Stimulated activated CD4-positive, alpha-beta T cell treated with anti-CD3 and anti-CD28 coated beads, Interleukin-4, amount 100 ng/mL, for 1 hour (primary cell): ENCODE measurements around the gene ATG4D.
A peak's percentile ranks its signal among the peaks of the same experiment; 100 is the strongest.

Experiments used
- DNase-seq: peaks from one replicate; pipeline ENCODE4 v3.0.0-alpha.2; 2020

Gene ATG4D

GRCh38 chr19:10543420-10544241, at the start of gene ATG4D:
ATG4D (plus strand) TSS chr19:10543904; CDS start chr19:10544091, 187 bp downstream.
- DNase-seq = peak; percentile 81

DNA sequence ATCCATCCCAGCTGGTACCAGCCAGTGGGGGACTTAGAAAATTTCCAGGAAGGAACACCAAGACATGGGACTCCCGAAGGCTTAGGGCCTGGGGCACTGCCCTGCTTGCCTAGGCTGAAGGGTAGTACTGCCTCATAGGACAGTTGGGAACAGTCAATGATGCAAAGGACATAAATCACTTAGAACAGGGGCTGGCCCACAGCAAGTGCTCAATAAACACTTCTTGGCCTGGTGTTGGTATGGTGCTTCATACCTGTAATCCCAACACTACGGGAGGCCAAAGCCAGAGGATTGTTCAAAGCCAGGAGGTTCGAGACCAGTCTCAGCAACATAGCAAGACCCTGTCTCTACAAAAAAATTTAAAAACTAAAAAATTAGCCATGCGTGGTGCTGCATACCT, 46.3 kb upstream of the ATG4D start:
- no peak for DNase-seq

GRCh38 chr19:10499550-10500246, 44.0 kb upstream of the ATG4D start:
- DNase-seq = no peak

- DNase-seq = no peak
Measured at GRCh38 chr19:10500247-10500592, 43.5 kb upstream of the ATG4D start.

- DNase-seq = peak; percentile 57
Measured at GRCh38 chr19:10501971-10502523, 41.7 kb upstream of the ATG4D start.

- peak; percentile 91 for DNase-seq
Measured at GRCh38 chr19:10502524-10503001, 41.1 kb upstream of the ATG4D start.

GRCh38 chr19:10503002-10503789, 40.5 kb upstream of the ATG4D start, which contains the start of gene KEAP1:
KEAP1 (minus strand) TSS chr19:10503356; CDS start chr19:10500033, 3,323 bp downstream.
- DNase-seq = peak; percentile 53

DNA sequence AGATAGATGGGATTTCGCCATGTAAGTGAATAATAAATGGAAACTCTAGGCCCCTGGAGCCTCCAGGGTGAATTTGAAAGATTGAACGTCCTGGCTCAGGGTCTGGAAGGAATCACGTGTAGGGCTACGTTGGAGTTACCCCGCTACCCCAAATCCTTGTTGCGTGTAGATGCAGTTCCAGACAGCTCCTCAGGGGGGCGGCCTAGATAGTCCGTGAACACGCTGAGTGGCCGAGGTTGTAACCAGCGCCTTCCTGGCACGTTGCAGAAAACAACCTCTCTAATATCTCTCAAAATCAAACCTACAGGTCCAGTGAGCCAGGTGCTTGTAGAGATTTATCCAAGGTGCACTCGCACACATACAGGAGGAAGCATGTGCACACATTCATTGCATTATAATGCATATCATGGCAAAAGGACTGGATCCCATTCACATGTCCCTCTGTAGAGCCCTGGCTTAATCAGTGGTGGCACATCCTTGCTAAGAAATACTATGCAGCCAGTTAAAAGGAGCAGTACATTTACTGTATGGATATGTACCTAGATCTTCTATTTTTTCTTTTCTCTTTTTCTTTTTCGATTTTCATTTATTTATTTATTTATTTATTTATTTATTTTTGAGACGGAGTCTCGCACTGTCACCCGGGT, 38.0 kb upstream of the ATG4D start:
- peak; percentile 85 for DNase-seq

- DNase-seq = no peak
Measured at GRCh38 chr19:10508036-10508435, 35.7 kb upstream of the ATG4D start.

- no peak for DNase-seq
Measured at GRCh38 chr19:10508707-10509106, 35.0 kb upstream of the ATG4D start.

DNA sequence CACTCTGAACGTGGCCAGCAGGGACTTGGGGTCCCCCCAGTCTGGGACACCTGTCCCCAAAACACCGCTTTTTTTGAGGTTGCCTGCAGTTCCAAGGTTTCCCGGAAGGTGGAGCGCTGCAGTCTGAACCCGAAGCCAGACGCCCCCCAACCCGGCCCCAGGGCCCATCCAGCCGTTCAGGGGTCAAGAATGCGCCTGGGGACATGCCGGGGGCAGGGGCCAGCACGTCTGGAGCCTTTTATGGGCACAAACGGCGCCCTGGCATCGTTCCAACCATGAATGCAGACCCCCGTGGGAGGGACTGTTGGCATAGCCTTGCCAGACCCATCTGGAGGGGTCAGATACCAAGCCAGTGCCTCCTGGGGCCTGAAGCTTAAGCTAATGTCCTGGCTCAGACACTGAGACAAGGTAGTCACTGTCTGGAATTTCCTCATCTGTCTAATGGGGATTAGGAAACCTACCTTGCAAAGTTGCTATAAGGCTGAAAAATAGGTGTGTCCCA, 33.4 kb upstream of the ATG4D start:
- peak; percentile 65 for DNase-seq

GRCh38 chr19:10513223-10513622, 30.5 kb upstream of the ATG4D start:
- DNase-seq = no peak

- DNase-seq = peak; percentile 53
Measured at GRCh38 chr19:10514211-10515145, 29.2 kb upstream of the ATG4D start.

GRCh38 chr19:10516064-10516385, 27.7 kb upstream of the ATG4D start:
- DNase-seq = no peak

DNA sequence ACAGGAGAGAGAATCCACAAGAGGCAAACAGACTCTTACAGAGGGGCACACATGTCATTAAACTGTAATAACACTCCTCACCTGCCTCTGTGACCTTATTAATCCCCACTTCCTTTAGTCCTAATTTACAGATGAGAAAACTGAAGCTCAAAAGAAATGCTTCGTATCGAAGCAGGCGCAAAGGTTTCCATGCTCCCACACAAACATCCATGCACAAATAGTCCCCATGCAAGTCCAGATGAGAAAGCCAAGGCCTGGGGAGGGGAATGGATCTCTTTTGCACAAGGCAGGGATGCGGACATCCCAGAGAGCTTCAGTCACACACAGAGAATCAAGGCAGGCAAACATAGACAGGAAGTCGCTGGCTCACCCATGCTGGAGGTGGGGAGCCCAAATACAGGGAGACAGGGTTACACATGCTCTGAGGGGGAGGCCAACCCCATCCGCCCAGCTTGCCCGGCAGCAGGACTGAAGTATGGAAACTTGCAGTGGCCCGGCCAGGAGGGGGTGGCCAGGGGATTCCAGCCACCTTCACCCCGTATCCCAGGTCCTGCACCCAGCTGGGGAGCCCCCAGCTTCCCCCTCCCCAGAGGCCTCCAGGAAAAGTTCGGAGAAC, 26.9 kb upstream of the ATG4D start:
- DNase-seq = no peak

DNA sequence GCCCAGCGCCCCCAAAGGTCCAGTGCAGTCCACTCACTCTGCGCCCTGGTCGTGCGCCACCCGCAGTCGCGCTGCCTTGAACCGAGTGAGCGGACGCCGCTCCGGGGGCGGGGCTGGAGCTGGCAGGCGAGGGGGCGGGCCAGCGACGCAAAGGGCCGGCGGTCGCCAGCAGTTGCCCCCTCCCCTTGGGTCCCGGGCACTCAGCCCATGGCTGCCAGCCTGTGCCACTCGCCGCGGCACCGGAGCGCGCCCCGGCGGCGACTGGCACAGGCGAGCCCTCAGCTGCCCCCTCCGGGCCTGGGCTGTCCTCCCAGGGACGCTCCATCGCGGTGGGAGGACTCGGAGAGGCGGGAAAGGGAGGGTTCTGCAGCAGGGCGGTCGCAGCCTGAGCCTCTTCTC, 26.3 kb upstream of the ATG4D start, which contains the start of gene S1PR5:
Gene S1PR5 (minus strand): TSS at position 87 of the 399 bp plus-strand sequence. CDS start 2,436 bp downstream, outside the sequence.
- DNase-seq = no peak

- DNase-seq = no peak
Measured at GRCh38 chr19:10517760-10518443, 25.8 kb upstream of the ATG4D start.

- DNase-seq = no peak
Measured at GRCh38 chr19:10518444-10519361, 25.0 kb upstream of the ATG4D start.

DNA sequence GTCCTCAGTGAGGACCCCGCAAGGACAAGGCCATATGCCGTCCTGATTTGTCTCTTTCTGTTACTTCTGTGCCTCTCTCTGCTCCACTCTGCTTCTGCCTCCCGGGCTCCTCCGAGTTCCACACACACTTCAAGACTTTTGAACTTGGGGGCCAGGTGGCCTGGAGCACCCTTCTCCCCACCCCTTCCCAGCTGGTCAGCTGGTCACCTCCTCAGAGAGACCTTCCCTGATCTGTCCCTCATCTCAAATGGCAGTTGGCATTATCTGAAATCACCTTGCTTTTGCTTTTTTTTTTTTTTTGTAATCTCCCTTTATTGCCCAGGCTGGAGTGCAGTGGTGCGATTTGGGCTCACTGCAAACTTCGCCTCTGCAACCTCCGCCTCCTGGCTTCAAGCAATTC, 24.3 kb upstream of the ATG4D start:
- DNase-seq = no peak
